ENCODE data around the gene SPAG9. TPM values are rescaled to one million over a fixed set of nuclear protein-coding genes. Genes with fewer than 3 reads are reported as not detected.

The SPAG9 gene
- total RNA-seq, 1 donor from 2014 or later, result 108 TPM

- H3K4me3 ChIP-seq, result no peak overlapping the region
- no peak for TF ChIP-seq CTCF (IDR thresholded peaks at IDR 0.05)
- no peak overlapping the region for H3K27ac ChIP-seq
- peaks cover 5% of the 10 kb centered on the region for H3K4me1 ChIP-seq
- no peak for DNase-seq
- H3K36me3 ChIP-seq, result no peaks in the 10 kb centered on the region
- no peaks in the 10 kb centered on the region for H3K9me3 ChIP-seq
- no peak for ATAC-seq
- no peaks in the 10 kb centered on the region for H3K27me3 ChIP-seq (ENCODE audit: low read depth)
- intact Hi-C loops (cut with DNase I), result no loop called here
Measured at GRCh38 chr17:50924800-50925199, 195.9 kb downstream of the SPAG9 start.

- ATAC-seq, result no peak
- H3K27me3 ChIP-seq (ENCODE audit: low read depth), result no peaks in the 10 kb centered on the region
- intact Hi-C loops (cut with DNase I), result no loop called here
Measured at GRCh38 chr17:50924300-50924699, 196.4 kb downstream of the SPAG9 start.

GRCh38 chr17:50923611-50924010, 197.1 kb downstream of the SPAG9 start:
- Histone ChIP-seq H3K4me1 (peaks cover 15% of the 10 kb centered on the region), H3K27me3 (ENCODE audit: low read depth) (no peaks in the 10 kb centered on the region), H3K27ac (no peak overlapping the region), H3K36me3 (no peaks in the 10 kb centered on the region), H3K9me3 (no peaks in the 10 kb centered on the region), H3K4me3 (no peak overlapping the region)
- intact Hi-C loops (cut with DNase I), result no loop called here
- DNase-seq (no peak), ATAC-seq (no peak)
- no peak for TF ChIP-seq CTCF (IDR thresholded peaks at IDR 0.05)

More at GRCh38 chr17:50924300-50924699, 196.4 kb downstream of the SPAG9 start:
- H3K4me3 ChIP-seq, result no peak overlapping the region
- no peak for TF ChIP-seq CTCF (IDR thresholded peaks at IDR 0.05)
- no peaks in the 10 kb centered on the region for H3K36me3 ChIP-seq
- no peak for DNase-seq
- peaks cover 8% of the 10 kb centered on the region for H3K4me1 ChIP-seq
- H3K27ac ChIP-seq, result no peak overlapping the region
- no peaks in the 10 kb centered on the region for H3K9me3 ChIP-seq

- Histone ChIP-seq H3K4me3 (no peak overlapping the region), H3K36me3 (no peaks in the 10 kb centered on the region), H3K4me1 (peaks cover 23% of the 10 kb centered on the region), H3K9me3 (no peaks in the 10 kb centered on the region), H3K27me3 (ENCODE audit: low read depth) (no peaks in the 10 kb centered on the region), H3K27ac (no peak overlapping the region)
- no peak for TF ChIP-seq CTCF (IDR thresholded peaks at IDR 0.05)
- DNase-seq (no peak), ATAC-seq (no peak)
- intact Hi-C loops (cut with DNase I), result no loop called here
Measured at GRCh38 chr17:50922721-50923405, 197.8 kb downstream of the SPAG9 start.

- H3K9me3 ChIP-seq, result no peaks in the 10 kb centered on the region
- peaks cover 27% of the 10 kb centered on the region for H3K4me1 ChIP-seq
- H3K27me3 ChIP-seq (ENCODE audit: low read depth), result no peaks in the 10 kb centered on the region
- no peak overlapping the region for H3K27ac ChIP-seq
- intact Hi-C loops (cut with DNase I), result no loop called here
- DNase-seq (no peak), ATAC-seq (no peak)
- H3K4me3 ChIP-seq, result no peak overlapping the region
- no peaks in the 10 kb centered on the region for H3K36me3 ChIP-seq
- TF ChIP-seq CTCF (IDR thresholded peaks at IDR 0.05), result no peak
Measured at GRCh38 chr17:50922107-50922506, 198.6 kb downstream of the SPAG9 start.
